HepG2 (cell line): Measurements from ENCODE around the gene PTGDR2. TPM values are rescaled to one million over a fixed set of nuclear protein-coding genes. Genes with fewer than 3 reads are reported as not detected.

Experiments used
- BATF2 ChIP-seq: sonication (generic); formaldehyde crosslinking; IDR thresholded peaks from 2 replicates; pipeline ENCODE4 v1.8.0; 2022; ENCODE audit warnings: mild to moderate bottlenecking, missing genetic modification reagents, moderate library complexity
- CEBPG ChIP-seq: IDR thresholded peaks from 2 replicates; pipeline ENCODE4 v1.6.1; 2016
- E2F1 ChIP-seq: sonication (generic); formaldehyde crosslinking; IDR thresholded peaks from 2 replicates; pipeline ENCODE4 v1.5.0; 2020; ENCODE audit warnings: missing genetic modification reagents
- FOSL2 ChIP-seq: sonication (generic); formaldehyde crosslinking; IDR thresholded peaks from 2 replicates; pipeline ENCODE4 v1.4.0; 2020; ENCODE audit warnings: missing genetic modification reagents
- MEF2D ChIP-seq: sonication (generic); formaldehyde crosslinking; IDR thresholded peaks from 2 replicates; pipeline ENCODE4 v1.5.1; 2020; ENCODE audit warnings: mild to moderate bottlenecking, missing genetic modification reagents
- MYNN ChIP-seq: sonication (generic); formaldehyde crosslinking; IDR thresholded peaks from 2 replicates; pipeline ENCODE4 v1.4.0; 2020; ENCODE audit warnings: mild to moderate bottlenecking, low read depth, missing genetic modification reagents
- NFYC ChIP-seq: IDR thresholded peaks from 2 replicates; pipeline ENCODE4 v1.6.1; 2016; ENCODE audit warnings: missing genetic modification reagents, missing compliant biosample characterization
- ZNF414 ChIP-seq: sonication (generic); formaldehyde crosslinking; IDR thresholded peaks from 2 replicates; pipeline ENCODE4 v1.5.0; 2020; ENCODE audit warnings: missing genetic modification reagents
- ZNF800 ChIP-seq: sonication (generic); formaldehyde crosslinking; IDR thresholded peaks from 2 replicates; pipeline ENCODE4 v1.4.0; 2020; ENCODE audit warnings: missing genetic modification reagents
- polyA plus RNA-seq, 8 experiments: library from polyadenylated mRNA; depleted of rRNA in 3 of 8; stranded (reverse) in 7 of 8; unstranded in 1 of 8; fragments of >200 nt; fragmentation: Illumina TruSeq in 4 of 8; extraction: Trizol in 4 of 8; gene quantifications; 2 replicates each; pipeline versions ENCODE4 v1.2.1 to v1.2.3, GENCODE V29; 2011 to 2016; ENCODE audit warnings: low read depth in 4 of 8, missing spikeins in 1 of 8, mixed read lengths in 1 of 8; ENCODE audit not compliant: insufficient read depth in 1 of 8
- total RNA-seq, 5 experiments: library from RNA; depleted of rRNA; stranded (reverse); fragments of >200 nt; fragmentation: Illumina TruSeq; extraction: Trizol; gene quantifications; 2 replicates each; pipeline ENCODE4 v1.2.3, GENCODE V29; 2016; ENCODE audit warnings: low read depth in 1 of 5

Gene PTGDR2
- total and polyA plus RNA-seq, 2 of the 13 experiments (the other 11 are each of a cell fraction or from before 2014, with no cell fraction given): 1.9 to 2.5 TPM

- TF ChIP-seq E2F1: no peak
- peak; percentile 94 for TF ChIP-seq ZNF414 (CRISPR knock-in tag)
- TF ChIP-seq MYNN (CRISPR knock-in tag): no peak
- TF ChIP-seq BATF2: 0 out of 2 replicates have a peak, but pooled peaks have one; percentile 75
- peak; percentile 90 for TF ChIP-seq FOSL2 (CRISPR knock-in tag)
- TF ChIP-seq ZNF800 (CRISPR knock-in tag): peak; percentile 27; the same call in 1 of the 2 replicates
- TF ChIP-seq CEBPG (CRISPR knock-in tag): peak; percentile 84
- no peak for TF ChIP-seq NFYC (CRISPR knock-in tag)
- TF ChIP-seq MEF2D (CRISPR knock-in tag): peak; percentile 96
Observed at GRCh38 chr11:60880643-60881282, 25.0 kb upstream of the PTGDR2 start (continued).
